HCT116 (cell line): ENCODE results near the gene AEBP1. TPM values are rescaled to one million over a fixed set of nuclear protein-coding genes. Genes with fewer than 3 reads are reported as not detected.

Experiments
- ATAC-seq: fragments of 200-7000 bp; cut with Tn5 transposase; 2 replicates; pipeline ENCODE4 v1.9.1; 2020; ENCODE audit warnings: mild to moderate bottlenecking, moderate library complexity
- BruUV-seq: library from RNA; stranded (reverse); fragments of 400-500 nt; replicated peaks from 2 replicates; lab custom pipeline; 2021; lab: Mats Ljungman, UMichigan
- CTCF ChIA-PET: fragments of 300-600 bp; sonication (Branson Sonifier 250); formaldehyde crosslinking; loops from one replicate; lab custom pipeline; 2021; ENCODE audit warnings: antibody characterized with exemption; lab: Charles Lee
- POLR2A ChIA-PET: fragments of 300-600, 350-600 bp; sonication (Branson Sonifier 250); formaldehyde crosslinking; loops from one replicate; lab custom pipeline; 2021; ENCODE audit warnings: antibody characterized with exemption; lab: Charles Lee
- RAD21 ChIA-PET, 2 experiments: fragments of 300-600 bp; sonication (Branson Sonifier 250); formaldehyde crosslinking; loops; one replicate each; lab custom pipeline; 2023; ENCODE audit warnings: low total read pairs in 2 of 2; ENCODE audit not compliant: uncharacterized antibody in 2 of 2, unreplicated experiment in 2 of 2, low non-redundant PET in 1 of 2; lab: Charles Lee
- DNase-seq: peaks from one replicate; pipeline ENCODE4 v3.0.0-alpha.2; 2010; ENCODE audit warnings: low read depth, low spot score
- H2AFZ ChIP-seq: fragments of 200-600 bp; shearing (Covaris generic), sonication (generic); 2 replicates; pipeline ENCODE4 v1.6.1; 2017; ENCODE audit warnings: low read depth, mixed run types, mixed read lengths, antibody characterized with exemption, low read length; ENCODE audit not compliant: poor library complexity, severe bottlenecking
- H3K27ac ChIP-seq: 2 replicates; pipeline ENCODE4 v1.5.1; 2012; ENCODE audit warnings: low read depth, low read length
- H3K27me3 ChIP-seq: fragments of 200-600 bp; sonication (generic); 2 replicates; pipeline ENCODE4 v1.6.1; 2016; ENCODE audit warnings: mixed run types, low read length, mixed read lengths; ENCODE audit not compliant: insufficient read depth
- H3K36me3 ChIP-seq, 2 experiments: fragments of 200-500 bp in 1 of 2; fragments of 200-600 bp in 1 of 2; sonication (Bioruptor generic) in 1 of 2; sonication (generic) in 1 of 2; 2 replicates each; pipeline versions ENCODE4 v1.5.1 to v1.6.1; 2014 to 2016; ENCODE audit warnings: low read length in 2 of 2, inconsistent platforms in 1 of 2, mixed read lengths in 1 of 2, mixed run types in 1 of 2; ENCODE audit not compliant: insufficient read depth in 2 of 2, control insufficient read depth in 1 of 2
- H3K4me1 ChIP-seq, 2 experiments: fragments of 200-600 bp in 1 of 2; sonication (generic) in 1 of 2; 2 replicates each; pipeline versions ENCODE4 v1.5.1 to v1.6.1; 2012 to 2017; ENCODE audit warnings: low read length in 2 of 2, inconsistent platforms in 1 of 2, mild to moderate bottlenecking in 1 of 2, mixed read lengths in 1 of 2, mixed run types in 1 of 2, moderate library complexity in 1 of 2; ENCODE audit not compliant: insufficient read depth in 2 of 2, control insufficient read depth in 1 of 2
- H3K4me2 ChIP-seq: fragments of 200-600 bp; sonication (generic); 2 replicates; pipeline ENCODE4 v1.6.1; 2017; ENCODE audit warnings: mixed run types, low read length, mixed read lengths
- H3K4me3 ChIP-seq, 2 experiments: fragments of 200-600 bp in 1 of 2; sonication (generic) in 1 of 2; replicated peaks in 1 of 2; 2 replicates each; pipeline ENCODE4 v1.5.1; 2011 to 2016; ENCODE audit warnings: low read length in 2 of 2, control low read depth in 1 of 2, low read depth in 1 of 2, mild to moderate bottlenecking in 1 of 2, mixed read lengths in 1 of 2, mixed run types in 1 of 2
- H3K79me2 ChIP-seq: fragments of 200-600 bp; sonication (generic); 2 replicates; pipeline ENCODE4 v1.6.1; 2017; ENCODE audit warnings: mild to moderate bottlenecking, mixed run types, low read length, moderate library complexity, mixed read lengths; ENCODE audit not compliant: insufficient read depth
- H3K9ac ChIP-seq: fragments of 200-600 bp; sonication (generic); 2 replicates; pipeline ENCODE4 v1.6.1; 2016; ENCODE audit warnings: low read length, mixed read lengths
- H3K9me2 ChIP-seq: fragments of 200-600 bp; sonication (generic), shearing (Covaris generic); 2 replicates; pipeline ENCODE4 v1.6.1; 2017; ENCODE audit warnings: mixed run types, mild to moderate bottlenecking, moderate library complexity; ENCODE audit not compliant: insufficient read depth
- H3K9me3 ChIP-seq, 2 experiments: fragments of 200-500 bp in 1 of 2; fragments of 200-600 bp in 1 of 2; sonication (Bioruptor generic) in 1 of 2; sonication (generic) in 1 of 2; 2 replicates each; pipeline ENCODE4 v1.6.1; 2014 to 2017; ENCODE audit warnings: low read length in 2 of 2, mixed read lengths in 2 of 2, inconsistent platforms in 1 of 2, low read depth in 1 of 2, mild to moderate bottlenecking in 1 of 2, mixed run types in 1 of 2, moderate library complexity in 1 of 2; ENCODE audit not compliant: control insufficient read depth in 1 of 2, insufficient read depth in 1 of 2
- H4K20me1 ChIP-seq: fragments of 200-600 bp; sonication (generic), shearing (Covaris generic); 2 replicates; pipeline ENCODE4 v1.6.1; 2017; ENCODE audit warnings: mixed run types, mild to moderate bottlenecking, moderate library complexity; ENCODE audit not compliant: insufficient read depth
- CEBPB ChIP-seq: IDR thresholded peaks from 2 replicates; pipeline ENCODE4 v1.6.1; 2012; ENCODE audit warnings: low read depth
- EZH2phosphoT487 ChIP-seq: fragments of 200-600 bp; IDR thresholded peaks from 2 replicates; pipeline ENCODE4 v1.6.1; 2018; ENCODE audit warnings: antibody characterized with exemption, borderline replicate concordance
- POLR2AphosphoS5 ChIP-seq: IDR thresholded peaks from 2 replicates; pipeline ENCODE4 v1.6.1; 2011; ENCODE audit warnings: mild to moderate bottlenecking, low read depth, low read length, moderate library complexity
- SIN3A ChIP-seq: IDR thresholded peaks from 2 replicates; pipeline ENCODE4 v1.6.1; 2012; ENCODE audit warnings: low read depth
- ZFX ChIP-seq: fragments of 450-650 bp; IDR thresholded peaks from 2 replicates; pipeline ENCODE4 v1.6.1; 2017
- intact Hi-C: fragments of 100-400 bp; cut with micrococcal nuclease; formaldehyde crosslinking; loops from 2 replicates; pipeline ENCODE4 v1.10.0; 2022
- total RNA-seq: library from RNA; stranded (reverse); gene quantifications from one replicate; pipeline ENCODE4 v1.2.1, GENCODE V29; 2021; ENCODE audit not compliant: unreplicated experiment
- TF ChIP-seq, protein P1 (sequence below): IDR thresholded peaks from 2 replicates; pipeline ENCODE4 v1.6.1; 2012; ENCODE audit warnings: low read depth

AEBP1 gene
- total RNA-seq, 1 experiment from 2014 or later: 0.49 TPM

DNA sequence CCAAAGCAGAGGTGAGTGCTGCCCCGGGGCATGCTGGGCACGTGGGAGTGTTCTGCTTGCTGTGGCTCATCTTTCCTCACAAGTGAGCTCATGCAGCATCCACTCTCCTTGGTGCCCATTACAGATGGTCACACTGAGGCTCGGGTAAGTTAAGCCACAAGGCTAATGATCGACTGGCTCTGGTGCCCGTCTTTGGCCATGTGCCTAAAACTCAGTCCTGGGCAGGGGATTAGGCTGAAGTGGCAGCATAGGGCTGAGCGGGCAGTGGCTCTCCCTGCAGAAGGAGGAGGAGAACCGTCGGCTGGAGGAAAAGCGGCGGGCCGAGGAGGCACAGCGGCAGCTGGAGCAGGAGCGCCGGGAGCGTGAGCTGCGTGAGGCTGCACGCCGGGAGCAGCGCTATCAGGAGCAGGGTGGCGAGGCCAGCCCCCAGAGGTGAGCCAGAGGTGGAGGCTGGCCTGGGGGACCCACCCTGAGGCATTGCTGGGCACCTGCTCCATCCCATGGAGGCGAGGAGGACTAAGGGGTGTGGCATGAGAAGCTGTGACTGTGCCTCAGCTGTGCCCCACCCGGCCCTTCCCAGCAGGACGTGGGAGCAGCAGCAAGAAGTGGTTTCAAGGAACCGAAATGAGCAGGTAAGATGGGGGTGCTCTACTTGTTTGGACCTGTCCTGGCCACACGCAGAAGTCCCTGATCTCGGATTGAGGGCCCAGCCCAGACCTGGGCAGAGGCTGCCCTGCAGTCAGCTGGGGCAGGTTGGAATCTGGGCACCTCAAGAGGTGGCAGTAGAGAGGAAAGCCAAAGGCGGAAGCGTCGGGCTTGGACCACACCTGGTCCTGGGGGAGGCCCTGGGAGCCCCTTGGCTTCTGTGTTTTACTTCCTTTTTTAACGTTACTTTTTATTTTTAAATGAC is 46.0 kb upstream of the AEBP1 start:
- intact Hi-C loops: no loop called here
- BruUV-seq: no TSS peak
- no peak overlapping the region for H3K4me3 ChIP-seq
- H2AFZ ChIP-seq: no peak overlapping the region
- no peaks in the 10 kb centered on the region for H3K27me3 ChIP-seq
- DNase-seq (no peak), ATAC-seq (no peak)
- RAD21 ChIA-PET: no interaction called here
- no peaks in the 10 kb centered on the region for H3K79me2 ChIP-seq
- H3K9me3 ChIP-seq: no peaks in the 10 kb centered on the region
- CTCF ChIA-PET: no interaction called here
- no peaks in the 10 kb centered on the region for H4K20me1 ChIP-seq
- POLR2A ChIA-PET: no interaction called here
- H3K36me3 ChIP-seq: peaks cover 28 to 45% of the 10 kb centered on the region in 2 experiments
- no peak overlapping the region for H3K4me2 ChIP-seq
- H3K27ac ChIP-seq: no peak overlapping the region
- TF ChIP-seq ZFX: no peak
- no peak for TF ChIP-seq EZH2phosphoT487
- TF ChIP-seq SIN3A: no peak
- TF ChIP-seq CEBPB: no peak
- no peak for TF ChIP-seq POLR2AphosphoS5
- TF ChIP-seq, protein P1, sequence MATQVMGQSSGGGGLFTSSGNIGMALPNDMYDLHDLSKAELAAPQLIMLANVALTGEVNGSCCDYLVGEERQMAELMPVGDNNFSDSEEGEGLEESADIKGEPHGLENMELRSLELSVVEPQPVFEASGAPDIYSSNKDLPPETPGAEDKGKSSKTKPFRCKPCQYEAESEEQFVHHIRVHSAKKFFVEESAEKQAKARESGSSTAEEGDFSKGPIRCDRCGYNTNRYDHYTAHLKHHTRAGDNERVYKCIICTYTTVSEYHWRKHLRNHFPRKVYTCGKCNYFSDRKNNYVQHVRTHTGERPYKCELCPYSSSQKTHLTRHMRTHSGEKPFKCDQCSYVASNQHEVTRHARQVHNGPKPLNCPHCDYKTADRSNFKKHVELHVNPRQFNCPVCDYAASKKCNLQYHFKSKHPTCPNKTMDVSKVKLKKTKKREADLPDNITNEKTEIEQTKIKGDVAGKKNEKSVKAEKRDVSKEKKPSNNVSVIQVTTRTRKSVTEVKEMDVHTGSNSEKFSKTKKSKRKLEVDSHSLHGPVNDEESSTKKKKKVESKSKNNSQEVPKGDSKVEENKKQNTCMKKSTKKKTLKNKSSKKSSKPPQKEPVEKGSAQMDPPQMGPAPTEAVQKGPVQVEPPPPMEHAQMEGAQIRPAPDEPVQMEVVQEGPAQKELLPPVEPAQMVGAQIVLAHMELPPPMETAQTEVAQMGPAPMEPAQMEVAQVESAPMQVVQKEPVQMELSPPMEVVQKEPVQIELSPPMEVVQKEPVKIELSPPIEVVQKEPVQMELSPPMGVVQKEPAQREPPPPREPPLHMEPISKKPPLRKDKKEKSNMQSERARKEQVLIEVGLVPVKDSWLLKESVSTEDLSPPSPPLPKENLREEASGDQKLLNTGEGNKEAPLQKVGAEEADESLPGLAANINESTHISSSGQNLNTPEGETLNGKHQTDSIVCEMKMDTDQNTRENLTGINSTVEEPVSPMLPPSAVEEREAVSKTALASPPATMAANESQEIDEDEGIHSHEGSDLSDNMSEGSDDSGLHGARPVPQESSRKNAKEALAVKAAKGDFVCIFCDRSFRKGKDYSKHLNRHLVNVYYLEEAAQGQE: no peak
- no peak overlapping the region for H3K9ac ChIP-seq
- H3K4me1 ChIP-seq: no peaks in the 10 kb centered on the region
- H3K9me2 ChIP-seq: no peaks in the 10 kb centered on the region
